OCI-LY1 (cell line): ENCODE measurements around the gene CLSTN2.

Experiments used
- CTCF ChIP-seq: fragments of 200-600 bp; sonication (generic), shearing (Covaris generic); IDR thresholded peaks from 2 replicates; pipeline ENCODE4 v1.5.1; 2017; ENCODE audit warnings: mild to moderate bottlenecking, antibody characterized with exemption, low read length, moderate library complexity, mixed read lengths
- EZH2 ChIP-seq: fragments of 200-600 bp; sonication (generic), shearing (Covaris generic); IDR thresholded peaks from 2 replicates; pipeline ENCODE4 v1.8.0; 2017; ENCODE audit warnings: borderline replicate concordance, mixed run types, mild to moderate bottlenecking, antibody characterized with exemption, low read length, moderate library complexity, mixed read lengths

DNA sequence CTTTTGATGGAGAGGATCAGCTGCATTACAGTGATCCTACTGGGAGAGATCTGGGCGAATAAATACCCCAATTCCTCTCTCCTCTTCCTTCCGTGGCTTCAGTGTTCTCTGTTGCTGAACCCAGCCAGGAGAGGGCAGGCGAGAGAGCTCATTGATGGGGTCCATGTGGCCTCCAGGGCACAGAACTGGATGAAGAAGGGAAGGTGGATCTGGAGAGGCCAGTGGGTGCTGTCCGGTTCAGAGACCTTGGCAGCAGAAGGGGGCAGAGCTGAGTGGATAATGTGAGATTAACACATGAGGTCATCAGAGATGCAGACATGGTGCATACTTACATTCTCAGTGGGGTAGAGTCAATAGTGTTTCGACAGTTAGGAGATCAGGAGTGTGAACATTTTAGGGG, 193.6 kb downstream of the CLSTN2 start:
- peak; percentile 76 for TF ChIP-seq CTCF
- TF ChIP-seq EZH2: no peak
